Sigmoid colon (tissue), 4 donors: ENCODE measurements around the gene PSMB7.

Experiments used
- EP300 ChIP-seq, 4 donors: sonication (generic); formaldehyde crosslinking; IDR thresholded peaks; one replicate each; pipeline ENCODE4 v1.6.1; 2017; ENCODE audit warnings: antibody characterized with exemption in 4 of 4
- POLR2A ChIP-seq, 2 donors: fragments of 450-650 bp; IDR thresholded peaks; one replicate each; pipeline ENCODE4 v1.6.1; 2016; ENCODE audit warnings: antibody characterized with exemption in 2 of 2, mild to moderate bottlenecking in 2 of 2, moderate library complexity in 2 of 2
- POLR2AphosphoS5 ChIP-seq, 4 donors: sonication (generic); formaldehyde crosslinking; IDR thresholded peaks; one replicate each; pipeline ENCODE4 v1.6.1; 2017; ENCODE audit warnings: antibody characterized with exemption in 4 of 4
- TF ChIP-seq, protein P1 (sequence below), 4 experiments: fragments of 450-650 bp in 3 of 4; fragments of 200-600 bp in 1 of 4; IDR thresholded peaks; one replicate each; pipeline ENCODE4 v1.5.1; 2016 to 2019; ENCODE audit warnings: antibody characterized with exemption in 4 of 4, mild to moderate bottlenecking in 3 of 4, moderate library complexity in 2 of 4

DNA sequence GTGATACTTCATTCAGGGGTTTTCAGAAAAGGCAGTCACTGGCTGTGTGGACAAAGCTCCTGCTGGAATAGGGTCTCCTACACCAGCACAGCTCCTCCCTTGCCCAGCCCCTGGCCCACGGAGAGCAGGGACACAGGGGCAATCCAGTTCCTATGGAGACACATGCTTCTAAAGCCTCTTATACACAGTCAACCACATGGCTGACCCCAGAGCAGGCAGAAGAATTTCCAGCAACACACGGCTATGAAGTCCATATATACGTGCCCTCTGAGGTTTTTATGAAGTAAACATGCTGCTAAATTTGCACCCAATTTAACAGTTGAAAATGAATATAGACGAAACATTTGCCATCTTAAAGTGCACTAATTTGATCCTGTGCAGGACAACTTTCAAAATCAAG is 19.4 kb downstream of the PSMB7 start:
- TF ChIP-seq, protein P1, sequence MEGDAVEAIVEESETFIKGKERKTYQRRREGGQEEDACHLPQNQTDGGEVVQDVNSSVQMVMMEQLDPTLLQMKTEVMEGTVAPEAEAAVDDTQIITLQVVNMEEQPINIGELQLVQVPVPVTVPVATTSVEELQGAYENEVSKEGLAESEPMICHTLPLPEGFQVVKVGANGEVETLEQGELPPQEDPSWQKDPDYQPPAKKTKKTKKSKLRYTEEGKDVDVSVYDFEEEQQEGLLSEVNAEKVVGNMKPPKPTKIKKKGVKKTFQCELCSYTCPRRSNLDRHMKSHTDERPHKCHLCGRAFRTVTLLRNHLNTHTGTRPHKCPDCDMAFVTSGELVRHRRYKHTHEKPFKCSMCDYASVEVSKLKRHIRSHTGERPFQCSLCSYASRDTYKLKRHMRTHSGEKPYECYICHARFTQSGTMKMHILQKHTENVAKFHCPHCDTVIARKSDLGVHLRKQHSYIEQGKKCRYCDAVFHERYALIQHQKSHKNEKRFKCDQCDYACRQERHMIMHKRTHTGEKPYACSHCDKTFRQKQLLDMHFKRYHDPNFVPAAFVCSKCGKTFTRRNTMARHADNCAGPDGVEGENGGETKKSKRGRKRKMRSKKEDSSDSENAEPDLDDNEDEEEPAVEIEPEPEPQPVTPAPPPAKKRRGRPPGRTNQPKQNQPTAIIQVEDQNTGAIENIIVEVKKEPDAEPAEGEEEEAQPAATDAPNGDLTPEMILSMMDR (IDR thresholded peaks at IDR 0.05), result no peak
- TF ChIP-seq POLR2A (IDR thresholded peaks at IDR 0.05), result no peak
- TF ChIP-seq EP300 (IDR thresholded peaks at IDR 0.05), result no peak
- TF ChIP-seq POLR2AphosphoS5 (IDR thresholded peaks at IDR 0.05), result no peak
